Brain microvascular endothelial cell (primary cell): ENCODE measurements around the gene SCAMP2.

Source experiments
- DNase-seq: peaks from one replicate; pipeline ENCODE4 v3.0.0-alpha.2; 2020
- H3K27ac ChIP-seq: fragments of 250-450 bp; sonication (Bioruptor Pico); 2 replicates; pipeline ENCODE4 v1.5.1; 2020; ENCODE audit warnings: mild to moderate bottlenecking, moderate library complexity
- H3K27me3 ChIP-seq: fragments of 250-450 bp; sonication (Bioruptor Pico); replicated peaks from 2 replicates; pipeline ENCODE4 v1.5.1; 2020; ENCODE audit warnings: mild to moderate bottlenecking
- H3K36me3 ChIP-seq: fragments of 250-450 bp; sonication (Bioruptor Pico); replicated peaks from 2 replicates; pipeline ENCODE4 v1.5.1; 2020; ENCODE audit warnings: mild to moderate bottlenecking
- H3K4me3 ChIP-seq: 2 replicates; pipeline ENCODE4 v1.5.1; 2011; ENCODE audit warnings: low read depth, mild to moderate bottlenecking, control low read depth, low read length, moderate library complexity
- in situ Hi-C: cut with HindIII; loops from 2 replicates; pipeline ENCODE4 v1.10.0; 2017; ENCODE audit warnings: low sequenced_read_pairs, low pct_ligation_motif_present
- TF ChIP-seq, protein P1 (sequence below): IDR thresholded peaks from 2 replicates; pipeline ENCODE4 v1.5.1; 2011; ENCODE audit warnings: low read depth, mild to moderate bottlenecking, moderate library complexity, low read length, control low read depth, inconsistent platforms; ENCODE audit errors: missing control alignments

The SCAMP2 gene

DNA sequence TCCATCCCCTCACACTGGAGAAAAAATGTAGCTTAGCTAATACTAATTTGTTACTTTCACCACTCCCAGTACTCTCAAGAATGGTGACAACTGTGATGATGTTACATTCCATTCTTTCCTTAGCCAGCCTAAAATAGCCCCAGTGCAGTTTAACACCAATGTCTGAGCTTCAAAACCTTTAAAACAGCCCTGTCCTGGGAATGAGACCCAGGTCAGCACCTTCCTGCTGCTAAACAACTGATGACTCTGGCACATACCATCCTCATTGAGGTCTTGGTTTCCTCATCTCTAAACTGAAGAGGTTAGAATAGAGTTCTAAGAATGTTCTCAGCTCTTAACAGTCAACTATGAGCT lies 3.8 kb downstream of the SCAMP2 start:
- in situ Hi-C loops = no loop called here
- Histone ChIP-seq H3K27ac (no peak overlapping the region), H3K4me3 (no peak overlapping the region), H3K27me3 (no peaks in the 10 kb centered on the region), H3K36me3 (peaks cover 2% of the 10 kb centered on the region)
- TF ChIP-seq, protein P1, sequence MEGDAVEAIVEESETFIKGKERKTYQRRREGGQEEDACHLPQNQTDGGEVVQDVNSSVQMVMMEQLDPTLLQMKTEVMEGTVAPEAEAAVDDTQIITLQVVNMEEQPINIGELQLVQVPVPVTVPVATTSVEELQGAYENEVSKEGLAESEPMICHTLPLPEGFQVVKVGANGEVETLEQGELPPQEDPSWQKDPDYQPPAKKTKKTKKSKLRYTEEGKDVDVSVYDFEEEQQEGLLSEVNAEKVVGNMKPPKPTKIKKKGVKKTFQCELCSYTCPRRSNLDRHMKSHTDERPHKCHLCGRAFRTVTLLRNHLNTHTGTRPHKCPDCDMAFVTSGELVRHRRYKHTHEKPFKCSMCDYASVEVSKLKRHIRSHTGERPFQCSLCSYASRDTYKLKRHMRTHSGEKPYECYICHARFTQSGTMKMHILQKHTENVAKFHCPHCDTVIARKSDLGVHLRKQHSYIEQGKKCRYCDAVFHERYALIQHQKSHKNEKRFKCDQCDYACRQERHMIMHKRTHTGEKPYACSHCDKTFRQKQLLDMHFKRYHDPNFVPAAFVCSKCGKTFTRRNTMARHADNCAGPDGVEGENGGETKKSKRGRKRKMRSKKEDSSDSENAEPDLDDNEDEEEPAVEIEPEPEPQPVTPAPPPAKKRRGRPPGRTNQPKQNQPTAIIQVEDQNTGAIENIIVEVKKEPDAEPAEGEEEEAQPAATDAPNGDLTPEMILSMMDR = no peak
- DNase-seq = no peak

GRCh38 chr15:74868059-74868458 lies 5.1 kb downstream of the SCAMP2 start:
- H3K36me3 ChIP-seq = peaks cover 2% of the 10 kb centered on the region
- TF ChIP-seq, protein P1 = no peak
- in situ Hi-C loops = no loop called here
- no peak for DNase-seq
- H3K27me3 ChIP-seq = no peaks in the 10 kb centered on the region
- no peak overlapping the region for H3K27ac ChIP-seq
- no peak overlapping the region for H3K4me3 ChIP-seq

- TF ChIP-seq, protein P1 = no peak
- no peak overlapping the region for H3K27ac ChIP-seq
- no peak overlapping the region for H3K4me3 ChIP-seq
- peaks cover 2% of the 10 kb centered on the region for H3K36me3 ChIP-seq
- H3K27me3 ChIP-seq = no peaks in the 10 kb centered on the region
- in situ Hi-C loops = no loop called here
- DNase-seq = no peak
Observed at GRCh38 chr15:74867466-74868038, 5.6 kb downstream of the SCAMP2 start.

GRCh38 chr15:74866090-74866489 lies 7.1 kb downstream of the SCAMP2 start:
- H3K4me3 ChIP-seq = no peak overlapping the region

GRCh38 chr15:74865316-74865715 lies 7.8 kb downstream of the SCAMP2 start:
- in situ Hi-C loops = no loop called here
- no peak overlapping the region for H3K27ac ChIP-seq
- no peak for DNase-seq
- no peak overlapping the region for H3K4me3 ChIP-seq
- TF ChIP-seq, protein P1 = no peak
- peaks cover 2% of the 10 kb centered on the region for H3K36me3 ChIP-seq
- no peaks in the 10 kb centered on the region for H3K27me3 ChIP-seq

More at GRCh38 chr15:74866090-74866489, 7.1 kb downstream of the SCAMP2 start:
- H3K27me3 ChIP-seq = no peaks in the 10 kb centered on the region
- in situ Hi-C loops = no loop called here
- TF ChIP-seq, protein P1 = no peak
- H3K27ac ChIP-seq = peak overlapping the region; percentile 8
- peak; percentile 58 for DNase-seq
- H3K36me3 ChIP-seq = peaks cover 2% of the 10 kb centered on the region

DNA sequence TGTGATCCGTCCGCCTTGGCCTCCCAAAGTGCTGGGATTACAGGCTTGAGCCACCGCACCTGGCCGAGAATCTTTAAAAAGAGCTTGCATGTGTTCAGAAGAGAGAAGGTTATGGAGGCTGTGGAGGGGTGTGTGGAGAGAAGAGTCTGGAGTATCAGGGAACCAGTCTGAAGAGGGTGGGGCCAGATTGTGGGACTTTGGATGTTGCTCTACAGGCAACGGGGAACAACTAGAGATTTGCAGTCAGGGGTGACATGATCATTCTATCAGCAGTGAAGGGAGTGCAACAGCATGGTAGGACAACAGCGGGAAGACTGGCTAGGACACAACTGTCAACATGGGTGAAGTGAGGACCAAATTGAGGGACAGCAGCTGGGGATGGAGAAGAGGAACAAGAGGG lies 8.9 kb downstream of the SCAMP2 start:
- H3K27ac ChIP-seq = no peak overlapping the region
- in situ Hi-C loops = no loop called here

More for the DNA sequence above, 8.9 kb downstream of the SCAMP2 start:
- TF ChIP-seq, protein P1 = no peak
- DNase-seq = no peak
- no peak overlapping the region for H3K4me3 ChIP-seq
- H3K27me3 ChIP-seq = no peaks in the 10 kb centered on the region
- H3K36me3 ChIP-seq = peaks cover 2% of the 10 kb centered on the region
